T-helper 1 cell treated with Interleukin-12 subunit alpha and Interleukin-12 subunit beta and Interleukin-4 antibody, amounts not matched to agents 30 ng/mL and 1 ng/mL, for 36 hours (primary cell): ENCODE results near the gene TMEM132E. TPM values are rescaled to one million over a fixed set of nuclear protein-coding genes. Genes with fewer than 3 reads are reported as not detected.

Experiments
- intact Hi-C: fragments of 100-400 bp; cut with micrococcal nuclease; formaldehyde crosslinking; loops from one replicate; pipeline ENCODE4 v1.15.1; 2024
- total RNA-seq: library from RNA; stranded (reverse); gene quantifications from 2 replicates; pipeline ENCODE4 v1.2.3, GENCODE V29; 2022

Gene TMEM132E
- total RNA-seq, 1 donor from 2014 or later, result 0.07 TPM

DNA sequence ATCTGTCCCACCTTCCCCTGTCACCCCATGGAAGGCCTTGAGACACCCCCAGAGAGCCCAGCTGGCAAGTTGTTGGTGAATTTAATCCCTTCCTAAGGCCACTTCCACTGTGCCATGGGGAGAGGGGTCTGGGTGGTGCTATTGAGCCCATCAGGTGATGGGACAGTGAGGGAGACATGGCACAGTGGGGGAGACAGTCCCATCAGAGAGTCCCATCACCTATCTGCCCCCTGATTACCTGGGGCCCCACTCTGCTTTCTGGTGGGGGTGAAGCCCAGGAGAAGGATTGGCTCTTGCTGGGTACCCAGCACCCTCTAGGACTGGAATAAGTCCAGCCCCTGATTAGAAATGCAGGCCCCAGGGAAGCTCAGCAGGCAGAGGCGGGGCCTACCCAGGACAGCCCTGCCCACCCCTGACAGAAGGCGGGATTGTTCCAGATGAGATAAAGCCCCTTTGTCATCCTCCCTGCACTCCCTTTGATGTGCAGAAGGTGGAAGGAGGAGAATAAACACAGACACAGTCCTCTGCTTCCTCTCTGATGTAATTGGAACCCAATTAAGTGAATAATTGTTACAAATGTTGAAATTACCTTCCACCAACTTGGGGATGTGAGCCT lies 18.9 kb downstream of the TMEM132E start:
- intact Hi-C loops, result no loop called here

DNA sequence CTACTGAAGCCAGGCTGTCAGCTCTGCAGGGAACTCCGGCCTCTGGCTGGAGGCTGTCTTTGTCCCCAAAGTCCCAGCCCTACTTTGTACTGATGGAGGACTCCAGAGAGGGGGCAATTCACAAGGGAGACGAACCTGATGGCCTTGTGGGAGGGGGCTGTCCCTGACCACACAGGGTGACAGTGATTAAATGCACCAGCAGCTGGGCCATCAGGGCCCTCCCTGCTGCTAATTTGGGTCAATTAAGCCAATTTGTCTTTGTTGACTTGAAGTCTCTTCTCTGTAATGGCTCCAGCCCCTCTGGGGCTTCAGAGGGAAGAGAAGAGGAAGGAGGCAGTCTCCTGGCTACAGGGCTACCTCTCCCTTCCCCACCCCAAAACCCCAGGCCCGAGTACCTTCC lies 22.0 kb downstream of the TMEM132E start:
- intact Hi-C loops, result no loop called here

DNA sequence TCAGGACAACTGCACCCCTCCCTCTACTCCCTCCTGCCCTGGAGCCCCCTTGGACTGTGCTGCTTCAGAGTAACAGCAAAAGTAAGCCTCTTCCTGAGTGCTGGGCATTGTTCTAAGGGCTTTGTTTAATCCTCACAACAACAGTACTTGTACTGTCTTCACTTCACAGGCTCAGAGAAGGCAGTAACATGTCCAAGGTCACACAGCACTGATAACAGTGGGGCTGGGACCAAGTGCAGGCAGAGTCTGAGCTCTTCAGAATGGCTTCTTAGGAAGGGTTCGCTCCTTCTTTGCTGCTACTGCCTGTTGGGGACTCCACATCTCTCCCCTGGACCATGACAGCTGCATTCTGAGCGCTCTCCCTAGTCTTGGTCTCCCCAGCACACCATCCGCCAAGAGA lies 24.6 kb downstream of the TMEM132E start:
- intact Hi-C loops, result no loop called here

DNA sequence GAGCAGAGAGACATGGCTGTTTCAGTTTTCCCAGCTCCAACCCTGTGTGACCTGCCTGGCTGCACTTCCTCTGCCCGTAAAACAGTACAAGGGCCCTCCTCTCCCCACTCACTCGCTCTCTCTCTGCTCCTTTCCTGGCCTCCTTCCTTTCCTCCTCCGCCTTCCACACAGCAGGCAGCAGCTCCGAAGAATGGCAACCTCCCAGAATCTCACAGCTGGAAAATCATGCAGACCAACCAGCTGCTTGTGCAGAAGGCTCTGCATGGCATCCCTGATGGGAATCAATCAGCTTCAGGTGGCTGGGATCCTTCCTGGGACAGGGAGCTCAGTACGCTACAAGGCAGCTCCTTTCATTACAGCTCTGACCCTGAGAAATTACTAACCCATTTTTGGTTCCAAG lies 27.4 kb downstream of the TMEM132E start:
- intact Hi-C loops, result no loop called here

DNA sequence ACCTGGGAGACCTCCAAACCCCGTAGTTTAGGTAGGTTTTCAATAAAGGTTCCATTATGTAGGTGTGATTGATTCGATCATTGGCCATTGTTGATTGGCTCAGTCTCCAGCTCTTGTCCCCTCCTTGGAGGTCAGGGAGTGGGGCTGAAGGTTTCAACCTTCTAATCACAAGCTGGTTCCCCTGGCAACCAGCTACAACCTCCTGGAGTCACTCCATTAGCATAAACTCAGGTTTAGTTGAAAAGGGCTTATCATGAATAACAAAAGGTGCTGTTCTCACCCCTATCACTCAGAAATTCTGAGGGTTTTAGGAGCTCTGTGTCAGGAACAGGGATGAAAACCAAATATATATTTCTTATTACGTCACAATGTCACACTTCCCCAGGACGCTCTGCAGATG lies 28.5 kb downstream of the TMEM132E start:
- intact Hi-C loops, result no loop called here

DNA sequence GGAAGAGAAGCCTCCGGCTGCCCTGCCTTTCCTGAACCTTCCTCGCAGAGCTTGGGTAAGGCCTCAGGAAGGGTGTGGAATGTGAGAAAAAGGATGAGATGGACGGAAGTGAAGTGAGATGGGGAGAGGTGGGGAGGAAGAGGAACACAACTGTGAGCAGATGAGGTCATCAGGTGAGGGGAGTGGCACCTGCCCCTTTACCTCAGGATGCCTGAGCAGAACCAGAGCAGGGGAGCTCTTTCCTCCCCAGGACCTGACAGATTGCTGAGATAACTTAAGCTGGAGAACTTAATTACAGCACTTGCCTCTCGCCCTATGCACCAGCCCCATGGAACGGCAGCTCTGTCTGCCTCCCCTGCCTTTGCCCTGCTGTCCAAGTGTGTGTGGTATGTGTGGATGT lies 29.8 kb downstream of the TMEM132E start:
- intact Hi-C loops, result no loop called here

DNA sequence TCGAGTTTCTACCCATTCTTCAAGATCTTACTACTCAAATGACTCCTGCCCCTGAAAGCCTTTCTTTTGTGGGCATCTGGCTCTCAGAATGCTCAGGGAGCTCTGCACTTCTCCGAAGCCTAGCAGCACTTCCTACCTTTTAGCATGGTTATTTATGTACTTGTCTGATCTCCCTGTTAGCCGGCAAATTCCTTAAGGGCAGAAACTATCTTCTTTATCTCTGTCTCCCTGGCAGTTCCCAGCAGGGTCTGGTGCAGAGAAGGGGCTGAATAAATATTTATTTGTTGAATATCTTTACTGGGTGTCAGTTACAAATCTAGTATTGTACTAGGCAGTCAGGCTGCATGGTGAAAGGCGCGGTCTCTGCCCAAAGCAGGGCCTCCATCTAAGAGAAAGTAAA lies 30.7 kb downstream of the TMEM132E start:
- intact Hi-C loops, result no loop called here

DNA sequence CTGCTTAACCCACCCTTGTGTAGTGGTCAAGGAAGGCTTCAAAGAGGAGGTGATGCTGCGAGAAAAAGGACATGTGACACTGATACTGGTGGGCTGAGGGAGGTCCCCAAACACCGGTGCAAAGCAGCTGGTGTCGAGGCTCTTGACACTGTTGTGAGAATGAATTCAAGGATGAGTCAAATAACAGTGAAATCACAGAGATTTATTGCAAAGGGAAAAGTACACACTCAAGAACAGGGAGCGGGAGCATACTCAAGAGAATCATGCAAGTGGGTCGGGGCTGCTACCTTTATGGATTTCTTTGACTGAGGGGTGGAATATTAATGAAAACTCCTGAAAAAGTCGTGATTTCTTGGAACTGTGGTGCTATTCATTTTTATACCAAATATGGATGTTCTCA lies 31.1 kb downstream of the TMEM132E start:
- intact Hi-C loops, result no loop called here

DNA sequence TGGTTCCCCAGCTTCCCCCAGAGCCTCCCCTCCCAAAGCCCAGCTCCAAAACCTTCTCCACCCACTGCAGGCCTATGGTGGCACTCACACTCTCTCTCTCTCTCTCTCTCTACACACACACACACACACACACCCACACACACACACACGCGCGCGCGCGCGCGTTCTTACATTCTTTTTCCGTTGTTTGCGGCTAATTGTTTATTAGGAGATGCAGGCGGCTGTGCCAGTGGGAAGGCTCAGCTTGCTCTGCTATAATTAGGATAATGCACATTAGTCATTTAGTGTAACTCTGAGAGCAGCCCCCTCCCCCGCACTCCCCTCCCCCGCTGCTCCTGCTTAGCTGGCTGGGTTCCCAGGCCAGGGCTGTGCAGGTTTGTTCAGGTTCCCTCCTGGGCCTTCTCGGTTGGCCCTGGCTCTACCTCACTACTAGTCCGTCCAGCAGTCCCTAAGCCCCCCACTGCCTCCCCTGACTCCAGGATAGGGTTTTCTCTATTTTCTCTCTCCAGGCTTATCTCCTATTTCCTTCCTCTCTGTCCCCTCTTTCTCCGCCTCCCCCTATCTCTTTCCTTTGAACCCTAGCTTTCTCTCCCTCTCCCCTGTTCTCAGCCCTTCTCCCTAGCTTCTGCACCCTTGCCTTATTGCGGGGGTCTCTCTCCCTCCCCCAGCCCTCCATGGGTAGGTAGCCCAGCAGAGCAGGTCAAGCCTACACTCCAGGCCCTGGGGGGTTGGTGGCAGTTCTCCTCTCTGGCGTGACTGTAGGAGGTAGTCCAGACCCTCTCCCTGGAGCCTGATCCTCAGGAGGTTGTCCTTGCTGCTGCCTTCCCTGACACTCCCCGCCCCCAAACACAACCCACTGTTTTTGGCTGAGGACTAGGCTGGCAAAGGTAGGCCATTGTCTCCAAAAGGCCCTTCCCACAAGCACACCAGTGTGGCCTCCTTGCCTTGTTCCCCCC lies 34.0 kb downstream of the TMEM132E start:
- intact Hi-C loops, result no loop called here

DNA sequence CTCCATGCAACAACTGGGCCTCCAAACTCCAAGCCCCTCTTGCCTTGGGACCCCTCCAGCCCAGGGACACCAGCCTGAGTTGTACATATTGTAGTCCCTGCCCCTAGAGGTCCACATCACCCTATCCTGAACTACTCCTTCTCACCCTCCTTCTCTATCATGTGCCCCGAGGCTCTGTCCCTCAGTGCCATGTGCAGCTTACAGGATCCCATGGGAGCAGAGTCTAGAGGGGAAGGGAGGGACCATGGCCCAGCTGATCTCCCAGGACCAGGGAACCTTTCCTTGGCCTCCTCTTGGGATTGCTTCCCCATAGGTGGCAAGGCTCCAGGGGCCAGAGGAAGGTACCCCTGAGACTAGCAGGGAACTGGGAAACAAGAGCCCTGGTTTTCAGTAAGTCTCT lies 35.3 kb downstream of the TMEM132E start:
- intact Hi-C loops, result no loop called here

DNA sequence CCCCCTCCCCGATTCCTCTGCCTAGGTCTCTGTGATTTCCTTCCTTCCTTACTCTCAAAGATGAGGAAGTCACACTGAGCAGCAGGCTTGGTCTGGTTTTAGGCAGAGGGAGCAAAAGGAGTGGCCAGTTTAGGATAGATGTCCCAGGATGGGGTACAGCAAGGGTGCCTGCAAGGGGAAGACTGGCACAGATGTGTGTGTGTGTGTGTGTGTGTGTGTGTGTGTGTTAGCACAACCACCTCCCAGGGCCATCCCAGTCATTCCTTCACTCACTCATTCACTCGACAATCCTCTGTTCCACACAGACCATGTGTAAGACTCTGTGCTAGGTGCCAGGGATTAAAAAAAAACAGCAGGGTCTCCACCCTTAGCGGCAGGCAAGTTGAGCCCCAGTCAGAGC lies 35.9 kb downstream of the TMEM132E start:
- intact Hi-C loops, result no loop called here

DNA sequence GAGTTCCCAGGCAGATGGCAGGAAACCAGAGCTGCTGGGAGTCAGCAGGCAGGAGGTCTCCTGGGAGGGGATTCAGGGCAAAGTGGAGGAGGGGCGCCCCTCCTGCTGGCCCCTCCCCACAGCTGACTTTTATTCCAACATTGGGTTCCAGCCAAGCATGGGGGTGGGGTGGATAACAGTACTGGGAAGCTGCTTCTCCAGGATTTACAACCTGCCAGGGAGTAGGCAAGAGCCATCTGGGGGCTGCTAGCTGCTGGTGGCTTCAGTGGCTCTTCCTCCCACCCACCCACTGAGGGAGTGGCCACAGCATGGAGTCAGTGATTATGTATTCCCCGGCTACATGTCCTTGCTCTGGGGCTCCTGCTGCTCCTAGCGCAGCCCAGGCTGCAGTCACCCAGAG lies 36.8 kb downstream of the TMEM132E start:
- intact Hi-C loops, result no loop called here

DNA sequence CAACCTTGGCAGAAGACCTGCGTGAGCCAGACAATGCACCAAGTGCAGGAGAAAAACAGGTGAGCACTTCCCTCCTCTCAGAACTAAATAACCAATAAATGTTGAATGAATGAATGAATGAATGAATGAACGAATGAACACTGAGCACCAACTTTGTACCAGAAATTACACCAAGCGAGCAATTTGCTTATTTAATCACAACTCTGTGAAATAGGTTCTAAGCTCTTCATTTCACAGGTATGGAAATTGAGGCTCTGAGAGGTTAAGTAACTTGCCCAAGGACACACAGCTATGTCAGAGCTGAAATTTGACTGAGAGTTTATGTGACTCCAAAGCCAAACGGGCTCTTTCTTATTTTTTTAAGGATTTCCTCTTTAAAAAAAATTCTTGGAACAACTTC lies 38.0 kb downstream of the TMEM132E start:
- intact Hi-C loops, result no loop called here

DNA sequence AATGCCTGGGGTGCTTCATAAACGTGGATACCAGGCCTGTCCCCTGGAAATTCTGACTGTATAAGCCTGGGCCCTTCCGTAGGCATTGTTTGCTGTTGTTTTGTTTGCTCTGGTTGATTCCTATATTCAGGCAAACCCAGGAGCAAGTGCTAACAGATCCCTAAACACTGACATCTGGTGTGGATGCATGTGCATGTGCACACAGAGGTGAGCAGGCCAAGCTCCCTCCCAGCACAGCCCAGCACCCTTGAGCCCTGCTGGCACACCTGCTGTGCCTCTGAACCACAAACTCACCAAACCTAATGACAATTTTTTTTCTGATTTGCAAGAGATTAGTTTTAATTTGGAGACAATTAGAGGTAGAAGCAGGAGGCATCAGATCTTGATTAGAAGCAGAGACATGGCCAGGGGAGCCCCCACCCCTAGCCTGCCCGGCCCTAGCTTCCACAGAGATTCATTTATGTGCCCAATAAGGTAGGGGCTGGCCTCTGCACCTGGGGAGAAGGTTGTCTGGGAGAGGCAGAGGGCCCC lies 40.4 kb downstream of the TMEM132E start:
- intact Hi-C loops, result no loop called here

DNA sequence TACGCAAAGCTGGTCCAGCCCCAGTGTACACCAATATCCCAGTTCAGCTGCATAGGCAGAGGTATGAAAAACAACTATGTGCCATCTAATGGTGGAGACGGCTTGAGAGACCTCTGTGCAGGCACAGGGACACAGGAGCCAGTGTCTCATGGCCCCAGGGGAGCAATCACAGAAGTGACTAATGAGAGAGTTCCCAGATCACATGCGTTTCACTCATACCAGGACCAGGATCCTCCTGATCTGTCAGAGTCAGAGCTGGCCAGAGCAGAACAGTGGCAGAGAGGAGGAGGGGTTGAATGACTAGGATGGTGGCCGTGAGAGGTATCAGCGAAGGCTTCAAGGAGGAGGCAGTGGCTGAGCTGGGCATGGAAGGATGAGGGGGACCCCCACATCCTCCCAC lies 41.1 kb downstream of the TMEM132E start:
- intact Hi-C loops, result no loop called here

DNA sequence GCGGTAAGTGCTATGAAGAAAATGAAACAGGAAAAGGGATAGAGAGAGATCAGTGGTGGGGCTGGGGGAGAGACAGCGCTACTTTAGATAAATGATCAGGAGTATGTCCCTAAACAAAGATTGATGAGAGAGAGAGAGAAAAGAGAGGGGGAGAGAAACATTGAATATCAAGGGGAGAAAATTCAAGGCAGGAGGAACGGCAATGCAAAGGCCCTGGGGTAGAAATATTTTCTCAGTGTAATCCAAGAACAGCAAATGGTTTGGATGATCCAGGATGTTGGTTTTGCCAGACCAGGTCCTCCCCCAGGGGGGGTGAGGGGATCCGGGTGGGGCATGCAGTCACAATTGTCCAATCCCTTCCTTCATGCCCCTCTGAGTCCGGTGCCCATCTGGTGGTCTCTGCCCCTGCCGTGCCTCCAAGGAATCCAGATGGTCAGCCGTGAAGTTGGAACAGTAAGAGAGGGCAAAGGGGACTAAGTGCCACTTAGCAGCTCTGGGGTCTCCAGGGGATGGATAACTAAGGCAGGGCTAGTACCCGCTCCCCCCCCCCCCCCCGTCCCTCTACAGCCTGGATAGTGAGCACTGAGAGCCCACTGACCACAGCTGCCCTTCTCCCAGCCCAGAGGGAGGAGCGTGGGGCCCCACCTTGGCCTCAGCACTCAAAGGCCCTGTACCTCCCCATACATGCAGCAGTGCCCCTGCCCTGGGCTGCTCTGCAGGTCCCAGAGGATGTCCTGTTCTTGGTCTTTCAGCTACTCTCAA lies 43.7 kb downstream of the TMEM132E start:
- intact Hi-C loops, result no loop called here

DNA sequence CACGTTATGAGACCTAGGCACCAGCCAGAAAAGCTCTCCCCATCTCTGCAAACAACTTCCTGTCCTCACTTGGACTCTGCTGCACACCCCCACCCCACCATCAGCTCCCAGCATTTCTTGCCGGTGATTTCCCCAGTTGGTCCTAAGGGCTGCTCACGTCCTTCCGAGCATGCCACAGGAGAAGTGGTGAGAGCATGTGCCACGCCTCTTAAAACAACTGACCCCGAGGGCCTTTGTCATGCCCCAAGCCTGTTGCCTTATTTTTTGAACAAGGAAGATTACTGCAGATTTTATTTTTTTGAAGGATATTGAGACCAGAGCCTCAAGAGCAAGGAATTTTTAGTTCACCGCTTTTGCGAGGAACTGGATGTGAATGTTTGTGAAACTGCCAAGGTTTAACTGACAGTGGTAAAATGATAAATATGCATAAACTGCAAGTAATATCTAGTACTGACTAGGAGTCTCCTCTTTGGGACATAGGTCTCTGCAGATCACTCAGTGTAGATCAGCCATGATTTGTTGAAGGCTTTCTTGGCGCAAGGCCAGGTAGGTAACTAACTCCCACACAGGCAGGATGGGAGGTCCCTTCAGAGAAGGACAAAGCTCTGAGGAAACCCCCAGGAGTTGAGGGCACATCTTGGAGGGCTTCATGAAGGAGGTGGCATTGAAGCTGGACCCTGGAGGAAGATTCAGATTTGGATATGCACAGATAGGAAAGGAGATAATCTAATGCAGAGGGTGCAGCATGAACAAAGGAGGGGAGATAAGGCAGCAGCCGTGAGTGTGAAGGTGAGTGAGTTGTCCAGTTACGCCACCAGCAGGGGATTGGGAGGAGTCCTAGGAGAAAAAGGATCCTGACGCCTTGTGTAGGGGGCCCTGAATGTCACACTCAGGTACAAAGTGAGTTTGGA lies 44.7 kb downstream of the TMEM132E start:
- intact Hi-C loops, result no loop called here

DNA sequence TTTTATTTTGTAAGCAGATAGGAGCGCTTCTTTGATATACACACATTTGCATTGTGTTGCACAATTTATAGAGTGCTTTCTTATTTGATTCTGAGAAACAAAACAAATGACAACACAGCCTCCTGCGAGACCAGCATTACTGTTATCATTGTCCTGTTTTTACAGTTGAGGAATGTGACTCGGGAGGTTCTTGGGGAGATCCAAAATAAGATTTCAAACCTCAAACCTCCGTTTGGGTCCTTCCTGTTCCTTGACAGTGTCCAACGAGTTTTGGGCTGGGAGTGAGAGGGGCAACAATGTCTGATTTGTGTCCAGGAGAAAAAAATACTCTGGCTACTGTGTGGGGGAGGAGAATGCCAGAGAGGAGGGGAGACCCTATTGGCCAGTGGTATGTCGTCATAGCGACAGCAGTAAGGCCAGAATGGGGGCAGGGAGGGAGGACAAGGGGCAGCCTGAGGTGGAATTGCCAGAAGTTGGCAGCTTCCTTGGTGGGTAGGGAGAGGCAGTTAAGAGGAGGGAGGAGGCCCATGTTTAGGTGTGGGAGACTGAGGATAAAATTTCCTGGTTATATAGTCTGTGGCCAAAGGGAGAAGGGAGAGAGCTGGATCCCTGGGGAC lies 45.5 kb downstream of the TMEM132E start:
- intact Hi-C loops, result no loop called here

DNA sequence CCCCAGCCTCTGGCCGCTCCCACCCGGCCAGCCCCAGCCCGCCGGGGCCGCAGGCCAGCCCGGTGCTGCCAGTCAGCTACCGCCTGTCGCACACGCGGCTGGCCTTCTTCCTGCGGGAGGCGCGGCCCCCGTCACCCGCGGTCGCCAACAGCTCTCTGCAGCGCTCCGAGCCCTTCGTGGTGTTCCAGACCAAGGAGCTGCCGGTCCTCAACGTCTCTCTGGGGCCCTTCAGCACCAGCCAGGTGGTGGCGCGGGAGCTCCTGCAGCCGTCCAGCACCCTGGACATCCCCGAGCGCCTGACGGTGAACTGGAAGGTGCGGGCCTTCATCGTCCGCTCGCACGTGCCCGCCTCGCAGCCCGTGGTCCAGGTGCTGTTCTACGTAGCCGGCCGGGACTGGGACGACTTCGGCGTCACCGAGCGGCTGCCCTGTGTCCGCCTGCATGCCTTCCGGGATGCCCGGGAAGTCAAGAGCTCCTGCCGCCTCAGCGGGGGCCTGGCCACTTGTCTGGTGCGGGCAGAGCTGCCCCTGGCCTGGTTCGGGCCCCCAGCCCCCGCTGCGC lies 46.8 kb downstream of the TMEM132E start:
- intact Hi-C loops, result no loop called here

DNA sequence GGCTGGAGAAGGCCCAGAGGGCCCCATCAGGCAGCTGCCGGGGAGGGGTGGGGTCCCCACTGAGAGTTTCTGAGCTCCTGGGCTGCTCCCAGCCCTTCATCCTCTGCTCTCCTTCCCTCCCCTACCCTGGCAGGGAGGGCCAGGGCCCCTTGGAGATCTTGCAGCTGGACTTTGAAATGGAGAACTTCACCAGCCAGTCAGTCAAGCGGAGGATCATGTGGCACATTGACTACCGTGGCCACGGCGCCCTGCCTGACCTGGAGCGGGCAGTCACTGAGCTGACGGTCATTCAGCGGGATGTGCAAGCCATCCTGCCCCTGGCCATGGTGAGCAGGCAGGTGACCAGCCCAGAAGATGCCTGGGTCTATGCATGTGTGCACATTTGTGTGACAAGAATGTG lies 49.5 kb downstream of the TMEM132E start:
- intact Hi-C loops, result no loop called here
